HG03025 (cell line): ENCODE measurements around the gene MLF2.

ENCODE experiments used
- ATAC-seq: cut with Tn5 transposase; IDR thresholded peaks from one replicate; pipeline ENCODE4 v1.9.1; 2021; ENCODE audit warnings: mild to moderate bottlenecking, moderate library complexity; ENCODE audit not compliant: unreplicated experiment, low FRiP score

The MLF2 gene

GRCh38 chr12:6699259-6699988, 53.5 kb downstream of the MLF2 start:
- no peak for ATAC-seq

GRCh38 chr12:6698352-6699046, 54.4 kb downstream of the MLF2 start:
- ATAC-seq, result no peak
